ENCODE results near the gene TET2. TPM values are rescaled to one million over a fixed set of nuclear protein-coding genes. Genes with fewer than 3 reads are reported as not detected.

Gene TET2
- total and polyA plus RNA-seq, 7 donors: 2.4 to 30.9 (median 24.6) TPM

DNA sequence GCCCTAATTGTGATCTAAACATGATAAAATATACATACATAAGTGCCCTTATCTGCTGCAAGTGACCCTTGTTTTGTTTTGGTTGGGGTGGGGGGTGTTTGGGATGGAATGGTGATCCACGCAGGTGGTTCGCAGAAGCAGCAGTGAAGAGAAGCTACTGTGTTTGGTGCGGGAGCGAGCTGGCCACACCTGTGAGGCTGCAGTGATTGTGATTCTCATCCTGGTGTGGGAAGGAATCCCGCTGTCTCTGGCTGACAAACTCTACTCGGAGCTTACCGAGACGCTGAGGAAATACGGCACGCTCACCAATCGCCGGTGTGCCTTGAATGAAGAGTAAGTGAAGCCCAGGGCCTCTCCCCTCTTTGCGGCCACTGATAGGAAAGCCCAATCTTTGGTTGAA lies 96.8 kb downstream of the TET2 start:
- TF ChIP-seq, protein P1, sequence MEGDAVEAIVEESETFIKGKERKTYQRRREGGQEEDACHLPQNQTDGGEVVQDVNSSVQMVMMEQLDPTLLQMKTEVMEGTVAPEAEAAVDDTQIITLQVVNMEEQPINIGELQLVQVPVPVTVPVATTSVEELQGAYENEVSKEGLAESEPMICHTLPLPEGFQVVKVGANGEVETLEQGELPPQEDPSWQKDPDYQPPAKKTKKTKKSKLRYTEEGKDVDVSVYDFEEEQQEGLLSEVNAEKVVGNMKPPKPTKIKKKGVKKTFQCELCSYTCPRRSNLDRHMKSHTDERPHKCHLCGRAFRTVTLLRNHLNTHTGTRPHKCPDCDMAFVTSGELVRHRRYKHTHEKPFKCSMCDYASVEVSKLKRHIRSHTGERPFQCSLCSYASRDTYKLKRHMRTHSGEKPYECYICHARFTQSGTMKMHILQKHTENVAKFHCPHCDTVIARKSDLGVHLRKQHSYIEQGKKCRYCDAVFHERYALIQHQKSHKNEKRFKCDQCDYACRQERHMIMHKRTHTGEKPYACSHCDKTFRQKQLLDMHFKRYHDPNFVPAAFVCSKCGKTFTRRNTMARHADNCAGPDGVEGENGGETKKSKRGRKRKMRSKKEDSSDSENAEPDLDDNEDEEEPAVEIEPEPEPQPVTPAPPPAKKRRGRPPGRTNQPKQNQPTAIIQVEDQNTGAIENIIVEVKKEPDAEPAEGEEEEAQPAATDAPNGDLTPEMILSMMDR (IDR thresholded peaks at IDR 0.05): no peak
- no peak for TF ChIP-seq POLR2A (IDR thresholded peaks at IDR 0.05)
- no peak for TF ChIP-seq EP300 (IDR thresholded peaks at IDR 0.05)
- TF ChIP-seq POLR2AphosphoS5 (IDR thresholded peaks at IDR 0.05): no peak
- no peak for DNase-seq
- intact Hi-C loops (cut with DNase I): no loop called here
- Histone ChIP-seq H3K4me3 (no peak overlapping the region), H3K27ac (no peak overlapping the region), H3K36me3 (peaks cover 0 to 17% (median 0%) of the 10 kb centered on the region in 4 donors), H3K4me1 (peaks cover 0 to 9% (median 5%) of the 10 kb centered on the region in 4 donors), H3K9me3 (no peaks in the 10 kb centered on the region), H3K27me3 (no peaks in the 10 kb centered on the region)
- WGBS, 2 donors: 97% methylated on average over 13 of the region's 13 CpGs

DNA sequence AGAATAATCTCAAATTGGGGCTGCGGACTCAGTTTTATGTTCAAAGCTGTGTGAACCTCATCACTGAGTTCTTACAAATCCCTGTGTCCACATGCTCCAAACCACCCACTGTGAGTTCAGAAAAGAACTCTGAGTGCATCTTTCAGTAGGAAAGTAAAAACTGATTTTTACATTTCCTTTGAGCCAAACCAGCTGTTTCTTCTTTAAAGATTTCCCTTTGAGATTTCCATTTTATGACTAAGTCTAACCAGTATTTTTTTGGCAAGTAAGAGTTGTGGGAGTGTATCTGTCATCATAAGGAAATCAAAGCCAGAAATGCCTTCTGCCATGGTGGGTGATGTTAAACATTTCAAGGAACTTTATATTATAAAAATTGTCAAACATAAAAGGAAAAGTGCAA lies 100.0 kb downstream of the TET2 start:
- intact Hi-C loops (cut with DNase I): loop anchor here (5.0 kb wide), 1 partner anchor 99 kb away; the partner anchor contains the start of gene TET2
- no peak for DNase-seq

DNA sequence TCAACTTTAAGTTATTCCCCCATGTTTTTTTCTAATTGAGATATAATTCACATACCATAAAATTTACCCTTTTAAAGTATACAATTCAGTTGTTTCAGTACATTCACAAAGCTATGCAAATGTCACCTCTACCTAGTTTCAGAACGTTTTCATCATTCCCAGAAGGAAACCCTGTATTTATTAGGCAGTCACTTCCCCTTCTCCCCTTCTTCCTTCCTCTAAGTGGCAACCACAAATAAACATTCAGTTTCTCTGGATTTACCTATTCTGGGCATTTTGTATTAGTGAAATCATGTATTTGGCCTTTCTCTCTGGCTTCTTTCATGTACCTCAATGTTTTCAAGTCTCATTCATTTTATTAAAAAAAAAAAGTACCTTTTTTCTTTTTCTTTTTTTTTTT lies 101.9 kb downstream of the TET2 start:
- no peak overlapping the region for H3K27ac ChIP-seq
- 54 to 55% methylated on average over 1 of the region's 1 CpG for WGBS, 2 donors
- no peaks in the 10 kb centered on the region for H3K27me3 ChIP-seq
- intact Hi-C loops (cut with DNase I): loop anchor here (5.0 kb wide), 1 partner anchor 101 kb away; the partner anchor contains the start of gene TET2
- DNase-seq: no peak
- TF ChIP-seq, protein P1 (IDR thresholded peaks at IDR 0.05): no peak
- TF ChIP-seq EP300 (IDR thresholded peaks at IDR 0.05) (no peak), POLR2A (IDR thresholded peaks at IDR 0.05) (no peak), POLR2AphosphoS5 (IDR thresholded peaks at IDR 0.05) (no peak)
- no peak overlapping the region for H3K4me3 ChIP-seq
- H3K36me3 ChIP-seq: peaks cover 0 to 14% (median 0%) of the 10 kb centered on the region in 4 donors
- H3K9me3 ChIP-seq: peaks cover 0 to 8% (median 0%) of the 10 kb centered on the region in 4 donors
- H3K4me1 ChIP-seq: no peaks in the 10 kb centered on the region

More for the DNA sequence above, 100.0 kb downstream of the TET2 start:
- Histone ChIP-seq H3K36me3 (peaks cover 0 to 17% (median 0%) of the 10 kb centered on the region in 4 donors), H3K27me3 (no peaks in the 10 kb centered on the region), H3K9me3 (no peaks in the 10 kb centered on the region), H3K27ac (no peak overlapping the region), H3K4me1 (peaks cover 0 to 3% (median 0%) of the 10 kb centered on the region in 4 donors), H3K4me3 (no peak overlapping the region)
- TF ChIP-seq, protein P1 (IDR thresholded peaks at IDR 0.05): no peak
- TF ChIP-seq POLR2AphosphoS5 (IDR thresholded peaks at IDR 0.05) (peak in 1 of 4 donors; percentile 11), POLR2A (IDR thresholded peaks at IDR 0.05) (no peak), EP300 (IDR thresholded peaks at IDR 0.05) (no peak)
- 75 to 96% methylated on average over 1 of the region's 1 CpG for WGBS, 2 donors

DNA sequence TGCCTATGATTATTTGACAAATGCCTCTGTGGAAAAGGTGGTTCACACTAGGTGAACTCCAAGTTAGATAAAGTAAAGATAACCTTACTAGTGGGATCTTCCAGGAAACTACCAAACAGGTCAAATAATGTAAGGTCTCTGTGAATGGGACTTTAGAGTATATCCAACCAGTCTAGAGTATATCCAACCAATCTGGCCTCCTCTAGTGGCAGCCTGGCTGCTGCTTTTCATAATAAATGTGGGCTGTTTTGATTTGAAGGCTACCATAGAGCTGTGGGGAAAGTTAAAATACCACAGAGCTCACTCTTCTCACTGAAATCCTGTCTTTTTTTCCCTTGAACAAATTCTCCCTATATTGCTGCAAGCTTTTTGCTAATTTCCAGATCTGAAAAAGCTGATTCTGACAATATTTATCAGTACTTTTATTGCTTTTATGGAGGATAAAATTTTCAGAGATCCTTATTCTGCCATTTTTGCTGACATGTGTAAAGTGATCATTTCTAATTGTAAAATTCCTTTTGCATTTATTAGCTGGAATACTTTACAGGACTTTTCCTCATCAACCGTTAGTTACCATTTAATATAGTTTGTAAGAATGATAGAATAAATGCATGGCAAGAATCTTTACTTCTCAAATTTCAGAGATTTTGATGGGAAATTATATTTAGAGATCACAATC lies 111.3 kb downstream of the TET2 start:
- 98 to 99% methylated on average over 1 of the region's 1 CpG for WGBS, 2 donors
- Histone ChIP-seq H3K9me3 (peaks cover 0 to 6% (median 3%) of the 10 kb centered on the region in 4 donors), H3K4me3 (no peak overlapping the region), H3K4me1 (no peaks in the 10 kb centered on the region), H3K27ac (no peak overlapping the region), H3K27me3 (no peaks in the 10 kb centered on the region), H3K36me3 (peaks cover 0 to 30% (median 2%) of the 10 kb centered on the region in 4 donors)
- TF ChIP-seq, protein P1 (IDR thresholded peaks at IDR 0.05): no peak
- TF ChIP-seq POLR2AphosphoS5 (IDR thresholded peaks at IDR 0.05) (no peak), EP300 (IDR thresholded peaks at IDR 0.05) (no peak), POLR2A (IDR thresholded peaks at IDR 0.05) (no peak)
- intact Hi-C loops (cut with DNase I): no loop called here
- no peak for DNase-seq

Data from sigmoid colon (tissue), 7 donors.